GM18861 (cell line): Measurements from ENCODE around the gene ALB.

ENCODE experiments used
- ATAC-seq: cut with Tn5 transposase; IDR thresholded peaks from one replicate; pipeline ENCODE4 v1.9.1; 2021; ENCODE audit not compliant: unreplicated experiment

Gene ALB

GRCh38 chr4:73450398-73451004 lies 46.4 kb downstream of the ALB start:
- ATAC-seq = no peak

- ATAC-seq = no peak
Observed at GRCh38 chr4:73451404-73451803, 47.3 kb downstream of the ALB start.

- no peak for ATAC-seq
Observed at GRCh38 chr4:73451981-73452747, 48.1 kb downstream of the ALB start.

DNA sequence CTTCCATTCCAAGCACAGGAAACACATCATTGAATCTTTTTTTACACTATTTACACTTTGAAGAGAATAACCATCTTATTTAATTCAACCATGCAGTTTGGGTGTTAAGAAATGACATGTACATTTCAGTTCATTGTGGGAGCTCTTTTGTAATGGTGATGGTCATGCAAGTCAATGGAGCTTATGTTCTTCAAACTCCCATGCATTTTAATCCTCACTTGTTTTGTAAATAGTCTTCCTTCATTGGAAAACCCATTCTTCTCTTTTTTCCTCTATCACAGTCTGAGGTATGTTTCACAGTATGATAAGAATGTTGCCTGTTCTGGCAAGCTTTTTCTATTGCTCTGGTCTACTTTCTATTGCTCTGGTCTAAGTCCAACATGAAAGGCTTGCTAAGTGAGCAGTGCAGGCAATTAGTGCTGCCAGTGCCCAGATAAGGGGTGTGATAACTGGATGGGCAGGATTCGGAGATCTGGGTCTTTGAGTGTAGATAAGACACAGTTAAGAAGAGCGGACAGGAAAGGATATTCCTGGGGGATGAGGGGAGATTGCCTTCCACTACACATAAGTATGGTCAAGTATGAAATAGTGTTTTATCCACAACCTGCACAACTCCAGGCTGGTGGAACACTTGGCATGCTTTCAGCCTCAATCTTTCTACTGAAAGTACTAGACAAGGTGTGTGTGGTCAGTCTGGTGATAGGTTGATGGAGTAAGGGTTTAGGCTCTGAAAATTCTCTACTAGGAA lies 49.0 kb downstream of the ALB start:
- no peak for ATAC-seq

DNA sequence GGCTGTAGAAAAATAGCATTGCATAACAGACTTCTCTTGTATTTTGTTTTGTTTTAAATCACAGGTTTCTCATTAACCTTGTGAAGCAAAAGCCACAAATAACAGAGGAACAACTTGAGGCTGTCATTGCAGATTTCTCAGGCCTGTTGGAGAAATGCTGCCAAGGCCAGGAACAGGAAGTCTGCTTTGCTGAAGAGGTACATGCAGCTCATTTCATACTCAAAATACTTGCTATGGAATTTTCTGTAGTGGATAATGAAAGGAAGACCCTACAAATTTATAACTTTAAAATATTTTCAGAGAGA lies 49.6 kb downstream of the ALB start:
- ATAC-seq = no peak

DNA sequence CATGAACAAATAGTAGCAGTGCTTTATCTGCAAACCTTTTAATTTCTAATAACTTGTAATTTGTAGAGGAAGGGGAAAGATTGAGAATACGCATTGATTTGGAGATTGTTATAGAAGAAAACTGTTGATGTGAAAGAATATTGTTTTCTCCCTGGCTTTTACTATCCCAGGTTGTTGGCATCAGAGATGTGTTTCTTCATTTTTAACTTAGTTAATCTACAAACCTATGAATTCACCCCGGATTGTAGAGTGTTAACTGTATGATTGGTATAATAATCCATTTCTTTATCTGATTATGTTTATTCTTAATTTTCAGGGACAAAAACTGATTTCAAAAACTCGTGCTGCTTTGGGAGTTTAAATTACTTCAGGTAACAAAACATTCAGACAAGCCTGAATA lies 50.8 kb downstream of the ALB start:
- no peak for ATAC-seq

DNA sequence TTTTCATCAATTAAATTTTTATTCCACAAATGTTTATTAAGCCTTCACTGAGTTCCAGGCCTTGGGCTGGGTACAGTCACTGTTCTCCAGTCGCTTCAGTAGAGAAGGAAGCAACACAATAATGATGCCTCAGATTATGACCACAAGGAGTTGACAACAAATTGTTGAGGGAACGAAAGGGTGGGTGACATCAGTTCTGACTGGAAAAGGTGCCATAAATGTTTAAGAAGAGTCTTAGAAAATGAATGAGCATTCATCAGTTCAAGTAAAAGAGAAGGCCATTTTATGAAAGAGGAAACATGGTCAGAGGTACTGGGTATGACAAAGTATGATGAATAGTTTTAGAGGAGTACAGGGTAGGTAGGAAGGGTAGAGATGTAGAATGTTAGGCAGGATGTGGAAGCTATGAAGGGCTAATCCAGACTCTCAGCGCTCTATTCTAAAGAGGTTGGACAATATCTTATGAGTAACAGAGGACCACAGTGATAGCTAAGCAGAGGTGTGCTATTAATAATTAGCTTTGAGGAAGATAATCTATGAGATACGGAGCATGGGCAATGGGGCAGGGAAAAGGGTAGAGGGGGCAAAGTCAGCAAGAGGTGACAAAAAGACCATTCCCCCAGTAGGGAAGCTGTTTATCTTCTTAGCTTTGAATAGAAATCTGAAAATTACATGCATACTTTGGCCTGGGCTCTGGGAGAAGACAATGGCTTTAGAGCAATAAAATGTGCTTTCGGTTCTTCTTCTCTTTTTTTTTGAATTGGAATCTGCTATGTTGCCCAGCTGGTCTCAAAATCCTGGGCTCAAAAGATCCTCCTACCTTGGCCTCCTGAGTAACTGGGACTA lies 52.3 kb downstream of the ALB start:
- no peak for ATAC-seq

- no peak for ATAC-seq
Observed at GRCh38 chr4:73458184-73459047, 54.3 kb downstream of the ALB start.

GRCh38 chr4:73459048-73459421 lies 54.9 kb downstream of the ALB start:
- no peak for ATAC-seq

DNA sequence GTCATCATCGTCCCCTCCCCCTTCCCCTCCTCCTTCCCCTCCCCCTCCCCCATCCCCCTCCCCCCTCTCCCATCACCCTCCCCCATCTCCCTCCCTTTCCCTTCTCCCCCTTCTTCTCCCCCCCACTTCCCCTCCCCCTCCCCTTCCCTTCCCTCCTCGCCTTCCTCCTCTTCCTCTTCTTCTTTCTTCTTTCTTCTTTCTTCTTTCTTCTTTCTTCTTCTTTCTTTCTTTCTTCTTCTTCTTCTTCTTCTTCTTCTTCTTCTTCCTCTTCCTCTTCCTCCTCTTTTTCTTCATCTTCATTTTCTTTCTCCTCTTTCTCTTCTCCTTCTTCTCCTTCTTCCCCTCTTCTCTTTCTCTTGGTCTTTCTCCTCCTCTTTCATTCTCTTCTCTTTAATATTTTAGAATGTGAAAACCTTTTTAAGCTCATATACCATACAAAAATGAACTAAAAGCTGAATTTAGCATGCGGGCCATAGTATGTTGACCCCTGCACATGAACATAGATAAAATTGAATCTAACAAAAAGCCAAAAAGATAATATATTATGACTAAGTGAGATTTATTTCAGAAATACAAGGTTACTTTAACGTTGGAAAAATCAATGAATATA lies 56.9 kb downstream of the ALB start:
- no peak for ATAC-seq

- ATAC-seq = no peak
Observed at GRCh38 chr4:73468170-73468569, 64.1 kb downstream of the ALB start.

GRCh38 chr4:73470728-73471127 lies 66.6 kb downstream of the ALB start:
- no peak for ATAC-seq
